HepG2 (cell line): ENCODE data around the gene CHID1. TPM values are rescaled to one million over a fixed set of nuclear protein-coding genes. Genes with fewer than 3 reads are reported as not detected.

Experiments
- AGO2 ChIP-seq: fragments of 200-400 bp; formaldehyde crosslinking; optimal IDR thresholded peaks from 2 replicates; pipeline ENCODE3; 2017; ENCODE audit warnings: mild to moderate bottlenecking, low read depth, low read length, moderate library complexity
- ARID4A ChIP-seq: sonication (generic); formaldehyde crosslinking; IDR thresholded peaks from 2 replicates; pipeline ENCODE4 v1.5.0; 2020; ENCODE audit warnings: mild to moderate bottlenecking, missing genetic modification reagents, borderline replicate concordance
- ATRX ChIP-seq: sonication (generic); formaldehyde crosslinking; IDR thresholded peaks from 2 replicates; pipeline ENCODE4 v1.4.0; 2020; ENCODE audit warnings: missing genetic modification reagents, borderline replicate concordance
- CEBPZ ChIP-seq: IDR thresholded peaks from 2 replicates; pipeline ENCODE4 v1.6.1; 2012; ENCODE audit warnings: low read length, improper control_type of control experiment
- CREB1 ChIP-seq, 2 experiments: fragments of 450-650 bp in 1 of 2; IDR thresholded peaks; 2 replicates each; pipeline ENCODE4 v1.6.1; 2016 to 2017; ENCODE audit warnings: control low read depth in 1 of 2, mild to moderate bottlenecking in 1 of 2, missing compliant biosample characterization in 1 of 2, missing genetic modification characterization in 1 of 2
- DBP ChIP-seq: sonication (generic); formaldehyde crosslinking; IDR thresholded peaks from 2 replicates; pipeline ENCODE4 v1.4.0; 2020; ENCODE audit warnings: missing genetic modification reagents; ENCODE audit errors: not compliant biosample characterization
- DDIT3 ChIP-seq: sonication (generic); formaldehyde crosslinking; IDR thresholded peaks from 2 replicates; pipeline ENCODE4 v1.4.0; 2020; ENCODE audit warnings: mild to moderate bottlenecking, missing genetic modification reagents
- HDAC1 ChIP-seq: sonication (generic); formaldehyde crosslinking; IDR thresholded peaks from 2 replicates; pipeline ENCODE4 v1.5.1; 2020; ENCODE audit warnings: mild to moderate bottlenecking, missing genetic modification reagents
- NONO ChIP-seq, 2 experiments: fragments of 450-650 bp in 1 of 2; sonication (generic) in 1 of 2; formaldehyde crosslinking in 1 of 2; IDR thresholded peaks in 1 of 2; conservative IDR thresholded peaks in 1 of 2; 2 replicates each; pipeline versions ENCODE4 v1.6.1 to v1.8.0; 2017 to 2022; ENCODE audit warnings: mild to moderate bottlenecking in 1 of 2, missing genetic modification reagents in 1 of 2, moderate library complexity in 1 of 2
- RFXAP ChIP-seq: sonication (generic); formaldehyde crosslinking; IDR thresholded peaks from 2 replicates; pipeline ENCODE4 v1.4.0; 2020; ENCODE audit warnings: missing genetic modification reagents, borderline replicate concordance
- SIX1 ChIP-seq: sonication (generic); formaldehyde crosslinking; IDR thresholded peaks from 2 replicates; pipeline ENCODE4 v1.4.0; 2020; ENCODE audit warnings: missing genetic modification reagents, borderline replicate concordance
- ZC3H13 ChIP-seq: sonication (generic); formaldehyde crosslinking; IDR thresholded peaks from 2 replicates; pipeline ENCODE4 v1.8.1; 2023; ENCODE audit warnings: mild to moderate bottlenecking, missing genetic modification reagents, moderate library complexity
- ZNF224 ChIP-seq: sonication (generic); formaldehyde crosslinking; IDR thresholded peaks from 2 replicates; pipeline ENCODE4 v1.5.0; 2020; ENCODE audit warnings: mild to moderate bottlenecking, missing genetic modification reagents
- ZNF484 ChIP-seq: sonication (generic); formaldehyde crosslinking; IDR thresholded peaks from 2 replicates; pipeline ENCODE4 v1.5.1; 2020; ENCODE audit warnings: mild to moderate bottlenecking, low read depth, missing genetic modification reagents, borderline replicate concordance
- ZNF629 ChIP-seq: sonication (generic); formaldehyde crosslinking; conservative IDR thresholded peaks from 2 replicates; pipeline ENCODE4 v1.5.0; 2020; ENCODE audit warnings: missing genetic modification reagents
- ZNF672 ChIP-seq: sonication (generic); formaldehyde crosslinking; IDR thresholded peaks from 2 replicates; pipeline ENCODE4 v1.8.1; 2022; ENCODE audit warnings: missing genetic modification reagents
- polyA plus RNA-seq, 8 experiments: library from polyadenylated mRNA; depleted of rRNA in 3 of 8; stranded (reverse) in 7 of 8; unstranded in 1 of 8; fragments of >200 nt; fragmentation: Illumina TruSeq in 4 of 8; extraction: Trizol in 4 of 8; gene quantifications; 2 replicates each; pipeline versions ENCODE4 v1.2.1 to v1.2.3, GENCODE V29; 2011 to 2016; ENCODE audit warnings: low read depth in 4 of 8, missing spikeins in 1 of 8, mixed read lengths in 1 of 8; ENCODE audit not compliant: insufficient read depth in 1 of 8
- total RNA-seq, 5 experiments: library from RNA; depleted of rRNA; stranded (reverse); fragments of >200 nt; fragmentation: Illumina TruSeq; extraction: Trizol; gene quantifications; 2 replicates each; pipeline ENCODE4 v1.2.3, GENCODE V29; 2016; ENCODE audit warnings: low read depth in 1 of 5

Gene CHID1
- total and polyA plus RNA-seq, 2 of the 13 experiments (the other 11 are each of a cell fraction or from before 2014, with no cell fraction given), result 65.1 to 93.6 TPM

GRCh38 chr11:819943-820649 lies 90.5 kb downstream of the CHID1 start (continued):
- TF ChIP-seq ARID4A (CRISPR knock-in tag), result no peak; the same call in none of the 2 replicates
- TF ChIP-seq DDIT3 (CRISPR knock-in tag), result no peak
- no peak for TF ChIP-seq ZC3H13 (CRISPR knock-in tag)
- no peak for TF ChIP-seq ZNF224 (CRISPR knock-in tag)
- TF ChIP-seq RFXAP, result 0 out of 2 replicates have a peak, but pooled peaks have one; percentile 12
- TF ChIP-seq ZNF484 (CRISPR knock-in tag), result no peak
- no peak for TF ChIP-seq ATRX (CRISPR knock-in tag)
- TF ChIP-seq DBP, result no peak
- no peak for TF ChIP-seq CEBPZ
- TF ChIP-seq AGO2, result peak; percentile 45
- no peak for TF ChIP-seq SIX1
- TF ChIP-seq NONO (IDR thresholded peaks at IDR 0.05), result no peak
- no peak for TF ChIP-seq NONO (CRISPR knock-in tag; conservative IDR thresholded peaks at IDR 0.05)
- TF ChIP-seq ZNF629, result no peak
- peak; percentile 20; the same call in 1 of the 2 replicates for TF ChIP-seq HDAC1 (CRISPR knock-in tag)
- TF ChIP-seq CREB1 (IDR thresholded peaks at IDR 0.05), result no peak
- TF ChIP-seq CREB1 (CRISPR knock-in tag; IDR thresholded peaks at IDR 0.05), result no peak
- no peak for TF ChIP-seq ZNF672 (CRISPR knock-in tag)
